NK-92 (cell line): ENCODE results near the gene DUSP14.

Experiments
- DNase-seq: peaks from one replicate; lab custom pipeline; 2025; ENCODE audit not compliant: unreplicated experiment; lab: John Stamatoyannopoulos, UW

Gene DUSP14

GRCh38 chr17:37555386-37555785 is 65.7 kb downstream of the DUSP14 start:
- no peak for DNase-seq

GRCh38 chr17:37557482-37557881 is 67.8 kb downstream of the DUSP14 start:
- no peak for DNase-seq

GRCh38 chr17:37558299-37558698 is 68.6 kb downstream of the DUSP14 start:
- DNase-seq: no peak

- no peak for DNase-seq
Measured at GRCh38 chr17:37562016-37562745, 72.5 kb downstream of the DUSP14 start.
